Measurements from ENCODE around the gene RNF32.
"Not testable (repeated sequence)": the region's sequence is repeated elsewhere in the genome, so short reads cannot be mapped to it uniquely, and the experiment has no call there.

The RNF32 gene

GRCh38 chr7:156642306-156643045 is 1.9 kb downstream of the RNF32 start:
- no peak for DNase-seq (ENCODE audit: low read depth in 2 of 2)

- not testable (repeated sequence) for DNase-seq (ENCODE audit: low read depth in 2 of 2)
These were observed 6.8 kb downstream of the RNF32 start for GRCh38 chr7:156647330-156647729.

GRCh38 chr7:156650042-156650441 is 9.5 kb downstream of the RNF32 start:
- no peak for DNase-seq (ENCODE audit: low read depth in 2 of 2)

GRCh38 chr7:156651474-156651873 is 10.9 kb downstream of the RNF32 start:
- no peak for DNase-seq (ENCODE audit: low read depth in 2 of 2)

- DNase-seq (ENCODE audit: low read depth in 2 of 2) = no peak
These were observed 12.5 kb downstream of the RNF32 start for GRCh38 chr7:156652886-156653568.

- no peak for DNase-seq (ENCODE audit: low read depth in 2 of 2)
These were observed 14.1 kb downstream of the RNF32 start for GRCh38 chr7:156654511-156655234.

GRCh38 chr7:156655251-156655650 is 14.7 kb downstream of the RNF32 start:
- no peak for DNase-seq (ENCODE audit: low read depth in 2 of 2)

- no peak for DNase-seq (ENCODE audit: low read depth in 2 of 2)
These were observed 15.4 kb downstream of the RNF32 start for GRCh38 chr7:156655983-156656382.

GRCh38 chr7:156656598-156656997 is 16.0 kb downstream of the RNF32 start:
- DNase-seq (ENCODE audit: low read depth in 2 of 2) = no peak

- DNase-seq (ENCODE audit: low read depth in 2 of 2) = no peak
These were observed 17.1 kb downstream of the RNF32 start for GRCh38 chr7:156657681-156658080.

- DNase-seq (ENCODE audit: low read depth in 2 of 2) = no peak
These were observed 18.6 kb downstream of the RNF32 start for GRCh38 chr7:156659203-156659602.

GRCh38 chr7:156659961-156660360 is 19.4 kb downstream of the RNF32 start:
- DNase-seq (ENCODE audit: low read depth in 2 of 2) = no peak

- DNase-seq (ENCODE audit: low read depth in 2 of 2) = no peak
These were observed 21.1 kb downstream of the RNF32 start for GRCh38 chr7:156661637-156662036.

GRCh38 chr7:156662277-156662676 is 21.7 kb downstream of the RNF32 start:
- no peak for DNase-seq (ENCODE audit: low read depth in 2 of 2)

- no peak for DNase-seq (ENCODE audit: low read depth in 2 of 2)
These were observed 24.5 kb downstream of the RNF32 start for GRCh38 chr7:156665101-156665500.

GRCh38 chr7:156666368-156667109 is 26.0 kb downstream of the RNF32 start:
- DNase-seq (ENCODE audit: low read depth in 2 of 2) = no peak

GRCh38 chr7:156667110-156667426 is 26.5 kb downstream of the RNF32 start:
- DNase-seq (ENCODE audit: low read depth in 2 of 2) = no peak

GRCh38 chr7:156668130-156668741 is 27.7 kb downstream of the RNF32 start:
- no peak for DNase-seq (ENCODE audit: low read depth in 2 of 2)

- no peak for DNase-seq (ENCODE audit: low read depth in 2 of 2)
These were observed 28.7 kb downstream of the RNF32 start for GRCh38 chr7:156669035-156669828.

GRCh38 chr7:156673454-156673853 is 32.9 kb downstream of the RNF32 start:
- no peak for DNase-seq (ENCODE audit: low read depth in 2 of 2)

GRCh38 chr7:156673902-156674301 is 33.3 kb downstream of the RNF32 start:
- no peak for DNase-seq (ENCODE audit: low read depth in 2 of 2)

All from activated CD8-positive, alpha-beta memory T cell treated with anti-CD3 and anti-CD28 coated beads for 4 hours (primary cell).